H1 (cell line): Measurements from ENCODE around the gene CAPS. TPM values are rescaled to one million over a fixed set of nuclear protein-coding genes. Genes with fewer than 3 reads are reported as not detected.

Experiments used
- CTCF ChIA-PET: fragments of 300-600 bp; sonication (Branson Sonifier 250); formaldehyde crosslinking; loops from one replicate; lab custom pipeline; 2021; ENCODE audit not compliant: partially characterized antibody; lab: Charles Lee
- POLR2A ChIA-PET: fragments of 300-600 bp; sonication (Branson Sonifier 250); formaldehyde crosslinking; loops from one replicate; lab custom pipeline; 2021; ENCODE audit warnings: inconsistent platforms; ENCODE audit not compliant: partially characterized antibody; lab: Charles Lee
- DNase-seq, 2 experiments: peaks; one replicate each; pipeline versions ENCODE4 v3.0.0 to v3.0.0-alpha.2; 2010 to 2022; ENCODE audit warnings: low spot score in 2 of 2, low read depth in 1 of 2, mixed read lengths in 1 of 2
- FAIRE-seq: peaks from 2 replicates; lab custom pipeline; 2011; peaks lifted over from hg19 to GRCh38; lab: Jason Lieb, UNC
- H2AFZ ChIP-seq: 2 replicates; pipeline ENCODE4 v1.8.1; 2012; ENCODE audit warnings: low read length, inconsistent platforms
- H2AK5ac ChIP-seq: 2 replicates; pipeline ENCODE4 v1.6.1; 2013; ENCODE audit warnings: low read depth, low read length
- H2BK120ac ChIP-seq: replicated peaks from 2 replicates; pipeline ENCODE3; 2013; ENCODE audit warnings: low read depth, low read length, inconsistent platforms
- H2BK12ac ChIP-seq: 2 replicates; pipeline ENCODE4 v1.6.1; 2013; ENCODE audit warnings: low read depth, low read length
- H2BK15ac ChIP-seq: 2 replicates; pipeline ENCODE4 v1.6.1; 2013; ENCODE audit warnings: low read length
- H2BK20ac ChIP-seq: 2 replicates; pipeline ENCODE4 v1.6.1; 2013; ENCODE audit warnings: low read length
- H2BK5ac ChIP-seq: 2 replicates; pipeline ENCODE4 v1.6.1; 2013; ENCODE audit warnings: low read depth, low read length
- H3K14ac ChIP-seq: 2 replicates; pipeline ENCODE4 v1.6.1; 2013; ENCODE audit warnings: inconsistent platforms; ENCODE audit not compliant: insufficient read length
- H3K18ac ChIP-seq: 2 replicates; pipeline ENCODE4 v1.6.1; 2013; ENCODE audit warnings: low read length; ENCODE audit errors: extremely low read depth
- H3K23ac ChIP-seq: 2 replicates; pipeline ENCODE4 v1.6.1; 2013; ENCODE audit warnings: inconsistent platforms; ENCODE audit not compliant: insufficient read length
- H3K23me2 ChIP-seq: 2 replicates; pipeline ENCODE4 v1.6.1; 2013; ENCODE audit warnings: low read depth, low read length
- H3K27ac ChIP-seq: 2 replicates; pipeline ENCODE4 v1.6.1; 2011; ENCODE audit warnings: low read depth, low read length, inconsistent platforms
- H3K27me3 ChIP-seq, 4 experiments: replicated peaks in 1 of 4; 1 replicate in 1 of 4; 2 replicates in 3 of 4; pipeline versions ENCODE4 v1.6.1 to v1.8.1; 2011 to 2013; ENCODE audit warnings: low read length in 3 of 4, mild to moderate bottlenecking in 3 of 4, inconsistent platforms in 2 of 4, mixed read lengths in 2 of 4, moderate library complexity in 1 of 4; ENCODE audit not compliant: control insufficient read depth in 3 of 4, insufficient read depth in 3 of 4; ENCODE audit errors: extremely low read depth in 1 of 4
- H3K36me3 ChIP-seq, 4 experiments: 2 replicates each; pipeline versions ENCODE4 v1.6.1 to v1.8.1; 2011 to 2013; ENCODE audit warnings: mild to moderate bottlenecking in 4 of 4, low read length in 3 of 4, moderate library complexity in 2 of 4, control low read depth in 1 of 4, inconsistent platforms in 1 of 4; ENCODE audit not compliant: insufficient read depth in 4 of 4, control insufficient read depth in 2 of 4
- H3K4ac ChIP-seq: replicated peaks from 2 replicates; pipeline ENCODE3; 2013; ENCODE audit warnings: low read length, low read depth, mixed read lengths, inconsistent platforms; ENCODE audit not compliant: insufficient read length
- H3K4me1 ChIP-seq, 4 experiments: replicated peaks in 1 of 4; 1 replicate in 1 of 4; 2 replicates in 3 of 4; pipeline versions ENCODE4 v1.6.1 to v1.8.1; 2011 to 2013; ENCODE audit warnings: low read length in 3 of 4, inconsistent platforms in 2 of 4, mixed read lengths in 1 of 4; ENCODE audit not compliant: insufficient read depth in 4 of 4, control insufficient read depth in 3 of 4
- H3K4me2 ChIP-seq, 2 experiments: 2 replicates each; pipeline versions ENCODE4 v1.6.1 to v1.8.1; 2011 to 2013; ENCODE audit warnings: low read depth in 2 of 2, low read length in 2 of 2, control low read depth in 1 of 2, inconsistent platforms in 1 of 2, mild to moderate bottlenecking in 1 of 2; ENCODE audit not compliant: insufficient read depth in 1 of 2
- H3K4me3 ChIP-seq, 4 experiments: fragments of 200-600, 300-600 bp in 1 of 4; sonication (generic), shearing (Covaris generic), sonication (Bioruptor Twin) in 1 of 4; 2 replicates each; pipeline versions ENCODE4 v1.5.1 to v1.8.1; 2011 to 2016; ENCODE audit warnings: low read length in 4 of 4, low read depth in 3 of 4, control low read depth in 2 of 4, inconsistent platforms in 2 of 4, mild to moderate bottlenecking in 2 of 4, mixed read lengths in 1 of 4, moderate library complexity in 1 of 4; ENCODE audit not compliant: insufficient read depth in 2 of 4; ENCODE audit errors: extremely low read depth in 1 of 4
- H3K56ac ChIP-seq: replicated peaks from 2 replicates; pipeline ENCODE3; 2013; ENCODE audit warnings: low read depth, mild to moderate bottlenecking, mixed read lengths, low read length, inconsistent platforms; ENCODE audit not compliant: insufficient read length
- H3K79me1 ChIP-seq: 2 replicates; pipeline ENCODE4 v1.6.1; 2013; ENCODE audit warnings: low read depth, low read length, control low read depth
- H3K79me2 ChIP-seq, 2 experiments: 2 replicates each; pipeline versions ENCODE4 v1.6.1 to v1.8.1; 2012 to 2013; ENCODE audit warnings: low read length in 2 of 2, mild to moderate bottlenecking in 2 of 2, inconsistent platforms in 1 of 2; ENCODE audit not compliant: insufficient read depth in 2 of 2, control insufficient read depth in 1 of 2
- H3K9ac ChIP-seq, 4 experiments: replicated peaks in 1 of 4; 1 replicate in 1 of 4; 2 replicates in 3 of 4; pipeline versions ENCODE4 v1.6.1 to v1.8.1; 2011 to 2013; ENCODE audit warnings: low read depth in 3 of 4, low read length in 3 of 4, control low read depth in 2 of 4, mild to moderate bottlenecking in 2 of 4, moderate library complexity in 2 of 4, inconsistent platforms in 1 of 4; ENCODE audit errors: extremely low read depth in 1 of 4
- H3K9me3 ChIP-seq, 2 experiments: 2 replicates each; pipeline versions ENCODE4 v1.6.1 to v1.8.1; 2012 to 2013; ENCODE audit warnings: mild to moderate bottlenecking in 2 of 2, moderate library complexity in 2 of 2, control low read depth in 1 of 2, inconsistent platforms in 1 of 2, low read depth in 1 of 2, low read length in 1 of 2, mixed read lengths in 1 of 2; ENCODE audit not compliant: insufficient read depth in 2 of 2
- H4K20me1 ChIP-seq, 2 experiments: replicated peaks in 1 of 2; 2 replicates each; pipeline versions ENCODE3 to v1.8.1; 2011 to 2013; ENCODE audit warnings: inconsistent platforms in 2 of 2, low read length in 2 of 2, mild to moderate bottlenecking in 1 of 2; ENCODE audit not compliant: insufficient read depth in 2 of 2, control insufficient read depth in 1 of 2
- H4K5ac ChIP-seq: 2 replicates; pipeline ENCODE4 v1.6.1; 2013; ENCODE audit warnings: low read length, low read depth, mixed read lengths, inconsistent platforms; ENCODE audit not compliant: insufficient read length
- H4K8ac ChIP-seq: 2 replicates; pipeline ENCODE4 v1.8.0; 2013; ENCODE audit warnings: mild to moderate bottlenecking, moderate library complexity, low read length, inconsistent platforms; ENCODE audit not compliant: insufficient read depth; ENCODE audit errors: extremely low read depth
- H4K91ac ChIP-seq: replicated peaks from 2 replicates; pipeline ENCODE3; 2013; ENCODE audit warnings: low read length, mixed read lengths, inconsistent platforms; ENCODE audit not compliant: insufficient read length
- FOSL1 ChIP-seq: IDR thresholded peaks from 2 replicates; pipeline ENCODE4 v1.6.1; 2011; ENCODE audit warnings: mild to moderate bottlenecking, low read depth, low read length, moderate library complexity; ENCODE audit not compliant: insufficient read depth
- WGBS, 2 experiments: shearing (Covaris generic) in 1 of 2; methylation state at CpG; one replicate each; pipeline versions ENCODE4 v1.1.6 to v1.1.7; 2013 to 2015; ENCODE audit warnings: low lambda C conversion rate in 2 of 2, mixed read lengths in 2 of 2, inconsistent platforms in 1 of 2, low coverage in 1 of 2, missing lambda C conversion rate in 1 of 2; ENCODE audit not compliant: insufficient replicate concordance in 2 of 2, insufficient coverage in 1 of 2, insufficient read length in 1 of 2; ENCODE audit errors: extremely low coverage in 1 of 2, missing lambda C conversion rate in 1 of 2; 5-methylcytosine and 5-hydroxymethylcytosine counted together
- polyA plus RNA-seq, 7 experiments: library from polyadenylated mRNA; depleted of rRNA in 3 of 7; stranded (reverse) in 5 of 7; unstranded in 2 of 7; fragments of >200 nt in 5 of 7; fragments of 200-250 nt in 2 of 7; gene quantifications; 1 replicate in 5 of 7; 2 replicates in 1 of 7; 4 replicates in 1 of 7; pipeline versions ENCODE4 v1.2.1 to v1.2.3, GENCODE V29; 2011 to 2013; ENCODE audit warnings: missing spikeins in 2 of 7, mixed read lengths in 2 of 7
- total RNA-seq: library from RNA; stranded (reverse); fragmentation: NEBNext Ultra II Directional; extraction: Animal tissue kit (Norgen Biotek cat#: 25700); gene quantifications from 2 replicates; pipeline ENCODE4 v1.2.1, GENCODE V29; 2021
- TF ChIP-seq, protein P1 (sequence below): IDR thresholded peaks from 2 replicates; pipeline ENCODE4 v1.6.1; 2012; ENCODE audit warnings: low read length, inconsistent platforms

The CAPS gene
- total and polyA plus RNA-seq, 2 of the 8 experiments (the other 6 are each of a cell fraction or from before 2014, with no cell fraction given): 2.1 to 2.4 TPM

DNA sequence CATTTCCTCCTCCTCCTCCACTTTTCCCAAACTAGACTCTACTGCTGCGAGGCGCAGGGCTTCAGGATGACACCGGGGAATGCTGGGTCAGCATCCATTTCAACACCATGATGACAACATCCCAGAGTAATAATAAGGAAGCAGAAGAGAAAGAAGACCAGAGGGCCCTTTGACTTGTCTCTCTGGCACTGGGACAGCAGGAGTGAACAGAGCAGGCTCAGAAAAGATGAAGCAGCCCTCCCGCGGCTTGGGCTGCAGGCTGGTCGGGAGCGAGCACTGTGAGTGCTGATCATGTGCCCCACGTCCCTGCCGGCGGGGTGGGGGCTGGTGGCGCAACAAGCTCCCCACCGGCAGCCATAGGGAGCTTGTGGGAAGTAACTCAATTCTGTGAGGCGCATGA lies 33.4 kb downstream of the CAPS start:
- Histone ChIP-seq H2BK12ac (no peak overlapping the region), H3K9me3 (no peaks in the 10 kb centered on the region), H2AFZ (no peak overlapping the region), H3K4ac (no peak overlapping the region), H2BK20ac (no peak overlapping the region), H4K91ac (no peak overlapping the region), H3K56ac (no peak overlapping the region), H4K5ac (no peak overlapping the region), H3K23ac (no peak overlapping the region), H3K27ac (no peak overlapping the region), H2BK15ac (no peak overlapping the region), H3K18ac (no peak overlapping the region), H3K36me3 (peaks cover 0 to 3% (median 0%) of the 10 kb centered on the region in 4 experiments; a peak in 2 of 8 replicates), H4K8ac (no peak overlapping the region), H3K4me3 (no peak overlapping the region), H4K20me1 (peaks cover 44 to 54% of the 10 kb centered on the region in 2 experiments), H3K79me1 (peaks cover 29% of the 10 kb centered on the region), H2BK5ac (no peak overlapping the region; the same call in 1 of the 2 replicates), H3K79me2 (peaks cover 0 to 87% of the 10 kb centered on the region in 2 experiments; a peak in 3 of 4 replicates), H3K23me2 (no peaks in the 10 kb centered on the region), H2AK5ac (no peak overlapping the region), H3K4me1 (peaks cover 16 to 32% (median 27%) of the 10 kb centered on the region in 4 experiments), H2BK120ac (no peak overlapping the region), H3K9ac (no peak overlapping the region), H3K4me2 (no peak overlapping the region), H3K14ac (no peak overlapping the region), H3K27me3 (no peaks in the 10 kb centered on the region)
- WGBS, 2 experiments: 80% methylated on average over 13 of the region's 13 CpGs; no CpG with 5 or more reads in 1 of the 2 experiments
- ChIA-PET POLR2A (interaction anchor here (1.1 kb wide), 1 partner anchor 9 kb away, joined by 3 read pairs; no protein-coding TSS in a partner anchor), CTCF (interaction anchor here (0.8 to 5.0 kb wide), 10 partner anchors 11 to 75 kb away, joined by 3 to 21 read pairs (median 3); no protein-coding TSS in a partner anchor)
- DNase-seq (no peak), FAIRE-seq (no peak)
- TF ChIP-seq, protein P1, sequence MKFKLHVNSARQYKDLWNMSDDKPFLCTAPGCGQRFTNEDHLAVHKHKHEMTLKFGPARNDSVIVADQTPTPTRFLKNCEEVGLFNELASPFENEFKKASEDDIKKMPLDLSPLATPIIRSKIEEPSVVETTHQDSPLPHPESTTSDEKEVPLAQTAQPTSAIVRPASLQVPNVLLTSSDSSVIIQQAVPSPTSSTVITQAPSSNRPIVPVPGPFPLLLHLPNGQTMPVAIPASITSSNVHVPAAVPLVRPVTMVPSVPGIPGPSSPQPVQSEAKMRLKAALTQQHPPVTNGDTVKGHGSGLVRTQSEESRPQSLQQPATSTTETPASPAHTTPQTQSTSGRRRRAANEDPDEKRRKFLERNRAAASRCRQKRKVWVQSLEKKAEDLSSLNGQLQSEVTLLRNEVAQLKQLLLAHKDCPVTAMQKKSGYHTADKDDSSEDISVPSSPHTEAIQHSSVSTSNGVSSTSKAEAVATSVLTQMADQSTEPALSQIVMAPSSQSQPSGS: no peak
- TF ChIP-seq FOSL1: no peak
